ENCODE measurements around the gene PRKAG2. TPM values are rescaled to one million over a fixed set of nuclear protein-coding genes. Genes with fewer than 3 reads are reported as not detected.
A peak's percentile ranks its signal among the peaks of the same experiment; 100 is the strongest.
"Not testable (repeated sequence)": the region's sequence is repeated elsewhere in the genome, so short reads cannot be mapped to it uniquely, and the experiment has no call there.

The PRKAG2 gene
- total and polyA plus RNA-seq, 8 donors: 12.9 to 34.6 (median 18.0) TPM

DNA sequence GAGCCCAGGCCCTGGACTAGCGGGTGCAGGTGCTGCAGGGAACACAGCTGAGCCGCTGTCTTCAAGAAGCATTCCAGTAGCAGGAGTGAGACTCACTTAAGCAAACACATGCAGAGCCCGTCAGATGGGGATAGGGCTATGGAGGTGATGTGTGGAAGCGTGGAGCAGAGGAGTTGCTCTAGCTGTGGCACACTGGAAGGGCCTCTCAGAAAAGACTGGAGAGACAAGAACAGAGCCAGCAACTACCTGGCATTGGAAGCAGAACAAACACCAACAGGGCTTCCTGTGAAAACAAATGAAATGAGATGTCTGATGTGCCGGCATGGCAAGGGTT, 41.6 kb upstream of the PRKAG2 start:
- DNase-seq: no peak
- peaks cover 0 to 13% of the 10 kb centered on the region in 2 donors for H3K9me3 ChIP-seq
- TF ChIP-seq, protein P1, sequence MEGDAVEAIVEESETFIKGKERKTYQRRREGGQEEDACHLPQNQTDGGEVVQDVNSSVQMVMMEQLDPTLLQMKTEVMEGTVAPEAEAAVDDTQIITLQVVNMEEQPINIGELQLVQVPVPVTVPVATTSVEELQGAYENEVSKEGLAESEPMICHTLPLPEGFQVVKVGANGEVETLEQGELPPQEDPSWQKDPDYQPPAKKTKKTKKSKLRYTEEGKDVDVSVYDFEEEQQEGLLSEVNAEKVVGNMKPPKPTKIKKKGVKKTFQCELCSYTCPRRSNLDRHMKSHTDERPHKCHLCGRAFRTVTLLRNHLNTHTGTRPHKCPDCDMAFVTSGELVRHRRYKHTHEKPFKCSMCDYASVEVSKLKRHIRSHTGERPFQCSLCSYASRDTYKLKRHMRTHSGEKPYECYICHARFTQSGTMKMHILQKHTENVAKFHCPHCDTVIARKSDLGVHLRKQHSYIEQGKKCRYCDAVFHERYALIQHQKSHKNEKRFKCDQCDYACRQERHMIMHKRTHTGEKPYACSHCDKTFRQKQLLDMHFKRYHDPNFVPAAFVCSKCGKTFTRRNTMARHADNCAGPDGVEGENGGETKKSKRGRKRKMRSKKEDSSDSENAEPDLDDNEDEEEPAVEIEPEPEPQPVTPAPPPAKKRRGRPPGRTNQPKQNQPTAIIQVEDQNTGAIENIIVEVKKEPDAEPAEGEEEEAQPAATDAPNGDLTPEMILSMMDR (IDR thresholded peaks at IDR 0.05): no peak
- H3K27ac ChIP-seq: no peak overlapping the region
- no peak overlapping the region for H3K4me3 ChIP-seq
- intact Hi-C loops (cut with DNase I): no loop called here
- peak; percentile 58 for ATAC-seq
- peaks cover 10 to 32% of the 10 kb centered on the region in 2 donors for H3K4me1 ChIP-seq
- no peaks in the 10 kb centered on the region for H3K36me3 ChIP-seq
- no peaks in the 10 kb centered on the region for H3K27me3 ChIP-seq

GRCh38 chr7:151917791-151918509, 41.0 kb upstream of the PRKAG2 start:
- H3K27me3 ChIP-seq: no peaks in the 10 kb centered on the region
- no peak overlapping the region for H3K4me3 ChIP-seq
- ATAC-seq: peak; percentile 81
- no peaks in the 10 kb centered on the region for H3K36me3 ChIP-seq
- H3K4me1 ChIP-seq: peaks cover 10 to 26% of the 10 kb centered on the region in 2 donors
- no peak for DNase-seq
- H3K9me3 ChIP-seq: peaks cover 0 to 15% of the 10 kb centered on the region in 2 donors
- TF ChIP-seq, protein P1 (IDR thresholded peaks at IDR 0.05): no peak
- intact Hi-C loops (cut with DNase I): no loop called here
- H3K27ac ChIP-seq: peak overlapping the region; percentile 33 to 50

GRCh38 chr7:151914051-151914450, 37.1 kb upstream of the PRKAG2 start:
- no peak overlapping the region for H3K4me3 ChIP-seq
- H3K4me1 ChIP-seq: peaks cover 10 to 13% of the 10 kb centered on the region in 2 donors

GRCh38 chr7:151910655-151911054, 33.7 kb upstream of the PRKAG2 start:
- H3K36me3 ChIP-seq; intact Hi-C loops (cut with DNase I); DNase-seq; H3K4me3 ChIP-seq; H3K4me1 ChIP-seq; ATAC-seq; H3K27ac ChIP-seq; H3K27me3 ChIP-seq: not testable (repeated sequence)
- peaks cover 0 to 15% of the 10 kb centered on the region in 2 donors for H3K9me3 ChIP-seq

More at GRCh38 chr7:151914051-151914450, 37.1 kb upstream of the PRKAG2 start:
- ATAC-seq (no peak), DNase-seq (no peak)
- Histone ChIP-seq H3K9me3 (peaks cover 0 to 15% of the 10 kb centered on the region in 2 donors), H3K27me3 (no peaks in the 10 kb centered on the region), H3K27ac (no peak overlapping the region), H3K36me3 (no peaks in the 10 kb centered on the region)
- intact Hi-C loops (cut with DNase I): no loop called here
- TF ChIP-seq, protein P1 (IDR thresholded peaks at IDR 0.05): no peak

DNA sequence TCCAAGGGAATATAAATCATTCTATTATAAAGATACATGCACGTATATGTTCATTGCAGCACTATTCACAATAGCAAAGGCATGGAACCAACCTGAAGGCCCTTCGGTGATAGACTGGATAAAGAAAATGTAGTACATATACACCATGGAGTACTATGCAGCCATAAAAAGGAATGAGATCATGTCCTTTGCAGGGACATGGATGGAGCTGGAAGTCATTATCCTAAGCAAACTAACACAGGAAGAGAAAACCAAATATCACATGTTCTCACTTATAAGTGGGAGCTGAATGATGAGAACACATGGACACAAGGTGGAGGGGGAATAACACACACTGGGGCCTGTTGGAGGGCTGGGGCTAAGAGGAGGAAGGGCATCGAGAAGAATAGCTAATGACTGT, 30.2 kb upstream of the PRKAG2 start:
- DNase-seq; H3K27ac ChIP-seq; ATAC-seq; H3K4me3 ChIP-seq; H3K4me1 ChIP-seq; H3K9me3 ChIP-seq; H3K36me3 ChIP-seq; intact Hi-C loops (cut with DNase I): not testable (repeated sequence)
- H3K27me3 ChIP-seq: peaks cover 0 to 13% of the 10 kb centered on the region in 2 donors

DNA sequence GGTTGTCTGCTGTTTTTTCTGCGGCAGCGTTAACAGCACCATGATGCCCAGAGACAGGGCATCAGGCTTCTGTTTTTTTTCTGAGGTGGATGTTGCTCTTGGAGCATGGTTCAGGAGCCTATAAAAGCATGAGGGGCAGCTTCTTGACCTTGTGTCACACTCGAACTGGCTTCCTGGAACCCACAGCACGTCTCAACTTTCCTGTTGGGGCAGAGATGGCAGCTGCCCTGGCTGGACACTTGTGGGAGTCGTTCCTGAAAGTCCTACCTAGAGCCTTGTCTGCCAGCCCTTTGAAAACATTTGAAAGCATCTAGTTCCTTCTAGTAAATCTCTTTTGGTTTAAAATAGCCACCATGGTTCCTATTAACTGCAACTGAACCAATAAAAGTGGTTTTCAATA, 28.9 kb upstream of the PRKAG2 start:
- DNase-seq: no peak
- intact Hi-C loops (cut with DNase I): no loop called here
- H3K4me3 ChIP-seq: no peak overlapping the region
- no peaks in the 10 kb centered on the region for H3K36me3 ChIP-seq
- no peak overlapping the region for H3K27ac ChIP-seq
- H3K27me3 ChIP-seq: peaks cover 0 to 19% of the 10 kb centered on the region in 2 donors
- no peaks in the 10 kb centered on the region for H3K9me3 ChIP-seq
- H3K4me1 ChIP-seq: no peaks in the 10 kb centered on the region
- no peak for ATAC-seq
- TF ChIP-seq, protein P1 (IDR thresholded peaks at IDR 0.05): no peak

Measured in left lung (tissue), 10 donors.